ENCODE data around the gene RBM38. TPM values are rescaled to one million over a fixed set of nuclear protein-coding genes. Genes with fewer than 3 reads are reported as not detected.

RBM38 gene
- total and polyA plus RNA-seq, 9 of the 15 experiments (the other 6 are each of a cell fraction or from before 2014, with no cell fraction given), result 0.28 to 82.4 (median 33.2) TPM

- TF ChIP-seq PRDM10 (IDR thresholded peaks at IDR 0.05; ENCODE audit: partially characterized antibody) (no peak), ZBTB1 (CRISPR knock-in tag; IDR thresholded peaks at IDR 0.05; ENCODE audit: borderline replicate concordance, low read depth) (no peak), ZBTB9 (CRISPR knock-in tag; IDR thresholded peaks at IDR 0.05) (no peak; the same call in 1 of the 2 replicates), TARDBP (IDR thresholded peaks at IDR 0.05) (no peak), HDGF (IDR thresholded peaks at IDR 0.05) (peak; percentile 92; the same call in 1 of the 2 replicates), MTA1 (IDR thresholded peaks at IDR 0.05; ENCODE audit: borderline replicate concordance) (peak; percentile 52; the same call in 1 of the 2 replicates), SMARCA5 (IDR thresholded peaks at IDR 0.05) (peak; percentile 94), CHD2 (IDR thresholded peaks at IDR 0.05; ENCODE audit: low read depth, low read length) (no peak), SMC3 (conservative IDR thresholded peaks at IDR 0.05; ENCODE audit: insufficient read depth, low read depth, low read length) (no peak), SAP30 (IDR thresholded peaks at IDR 0.05; ENCODE audit: borderline replicate concordance, insufficient read depth, low read depth, low read length, poor library complexity, severe bottlenecking) (no peak), U2AF1 (optimal IDR thresholded peaks at IDR 0.05; ENCODE audit: low read depth, low read length) (no peak), IFI16 (CRISPR knock-in tag; IDR thresholded peaks at IDR 0.05) (no peak; the same call in 1 of the 2 replicates), DMBX1 (CRISPR knock-in tag; IDR thresholded peaks at IDR 0.05; ENCODE audit: borderline replicate concordance) (peak; percentile 88), ZNF143 (CRISPR knock-in tag; IDR thresholded peaks at IDR 0.05) (no peak), MEF2A (IDR thresholded peaks at IDR 0.05; ENCODE audit: control insufficient read depth, low read depth, low read length) (no peak), ZNF316 (IDR thresholded peaks at IDR 0.05) (no peak), NR2F6 (CRISPR knock-in tag; IDR thresholded peaks at IDR 0.05) (no peak), KLF10 (CRISPR knock-in tag; IDR thresholded peaks at IDR 0.05) (no peak), NCOR1 (IDR thresholded peaks at IDR 0.05) (peak; percentile 83), HOXB6 (CRISPR knock-in tag; IDR thresholded peaks at IDR 0.05; ENCODE audit: borderline replicate concordance) (no peak), ELK3 (CRISPR knock-in tag; IDR thresholded peaks at IDR 0.05) (no peak), SMAD4 (CRISPR knock-in tag; conservative IDR thresholded peaks at IDR 0.05) (peak; percentile 90), TOE1 (IDR thresholded peaks at IDR 0.05; ENCODE audit: borderline replicate concordance) (peak; percentile 40; the same call in 1 of the 2 replicates), TOE1 (CRISPR knock-in tag; IDR thresholded peaks at IDR 0.05; ENCODE audit: borderline replicate concordance, low read depth) (no peak)
Observed at GRCh38 chr20:57451795-57452661, 60.8 kb downstream of the RBM38 start (continued).
